A549 (cell line): ENCODE measurements around the gene SUV39H2.

Experiments used
- CTCF ChIP-seq: fragments of >200 bp; sonication (Bioruptor Twin); formaldehyde crosslinking; IDR thresholded peaks from 3 replicates; pipeline ENCODE4 v1.5.1; 2016
- EP300 ChIP-seq, 2 experiments: fragments of >200 bp; sonication (Bioruptor Twin); formaldehyde crosslinking; IDR thresholded peaks; 2 replicates in 1 of 2; 3 replicates in 1 of 2; pipeline ENCODE4 v1.6.1; 2016 to 2017
- MAFK ChIP-seq: fragments of 450-650 bp; IDR thresholded peaks from 2 replicates; pipeline ENCODE4 v1.6.1; 2014; ENCODE audit not compliant: partially characterized antibody
- SMC3 ChIP-seq: fragments of >200 bp; sonication (Bioruptor Twin); formaldehyde crosslinking; IDR thresholded peaks from 3 replicates; pipeline ENCODE4 v1.6.1; 2018; ENCODE audit warnings: inconsistent platforms

GRCh38 chr10:14839305-14839695 is 39.4 kb upstream of the SUV39H2 start:
- TF ChIP-seq CTCF (no peak), MAFK (no peak), SMC3 (no peak), EP300 (IDR thresholded peaks at IDR 0.05) (no peak)
